Measurements from ENCODE around the gene PTPRA. TPM values are rescaled to one million over a fixed set of nuclear protein-coding genes. Genes with fewer than 3 reads are reported as not detected.

Gene PTPRA
- polyA plus RNA-seq, 3 donors = 13.0 to 41.9 (median 13.1) TPM

GRCh38 chr20:3013771-3014170 is 140.5 kb downstream of the PTPRA start:
- Mint-ChIP-seq H3K9me3 (peaks cover 0 to 3% (median 0%) of the 10 kb centered on the region in 7 donors), H3K27ac (no peak overlapping the region), H3K4me1 (no peaks in the 10 kb centered on the region), H3K4me3 (no peak overlapping the region), H3K27me3 (ENCODE audit: low read depth in 3 of 3) (no peaks in the 10 kb centered on the region), H3K36me3 (peaks cover 61 to 71% of the 10 kb centered on the region in 2 donors)
- no peak overlapping the region for H3K9ac ChIP-seq (ENCODE audit: insufficient read depth, low read length, poor library complexity, severe bottlenecking)
- H3K27ac ChIP-seq (ENCODE audit: low read depth in 1 of 2, low read length in 2 of 2) = no peak overlapping the region
- no peaks in the 10 kb centered on the region for H4K20me1 ChIP-seq (ENCODE audit: insufficient read depth, low read length)
- no peak for TF ChIP-seq CTCF (IDR thresholded peaks at IDR 0.05)
- H2AFZ ChIP-seq (ENCODE audit: insufficient read depth, low read depth, low read length, poor library complexity, severe bottlenecking) = no peak overlapping the region
- H3K9me3 ChIP-seq (replicated peaks in 1 of 2; ENCODE audit: control insufficient read depth in 1 of 2, insufficient read depth in 1 of 2, low read length in 2 of 2) = no peaks in the 10 kb centered on the region
- H3K79me2 ChIP-seq (ENCODE audit: insufficient read depth, low read length) = no peaks in the 10 kb centered on the region
- DNase-seq = no peak
- intact Hi-C loops (cut with micrococcal nuclease) = no loop called here
- no peak overlapping the region for H3K4me2 ChIP-seq (replicated peaks; ENCODE audit: extremely low read depth, low read length, poor library complexity, severe bottlenecking)
- peaks cover 41 to 84% of the 10 kb centered on the region in 2 donors for H3K36me3 ChIP-seq (replicated peaks in 1 of 2; ENCODE audit: control insufficient read depth in 1 of 2, insufficient read depth in 2 of 2, low read length in 2 of 2)
- H3K4me1 ChIP-seq (ENCODE audit: control insufficient read depth in 1 of 2, insufficient read depth in 2 of 2, low read length in 2 of 2) = no peaks in the 10 kb centered on the region
- H3K27me3 ChIP-seq (ENCODE audit: control insufficient read depth in 2 of 2, insufficient read depth in 2 of 2, low read length in 2 of 2) = no peaks in the 10 kb centered on the region
- no peak overlapping the region for H3K4me3 ChIP-seq (replicated peaks in 1 of 3; ENCODE audit: low read depth in 2 of 3, low read length in 3 of 3)
- no CpG with 5 or more reads among the region's 5 CpGs for WGBS (ENCODE audit: insufficient coverage)

GRCh38 chr20:3014179-3014578 is 140.9 kb downstream of the PTPRA start:
- H3K4me3 Mint-ChIP-seq = no peak overlapping the region
- H3K36me3 Mint-ChIP-seq = peaks cover 57 to 67% of the 10 kb centered on the region in 2 donors
- no peaks in the 10 kb centered on the region for H3K4me1 Mint-ChIP-seq
- Histone ChIP-seq H3K27me3 (ENCODE audit: control insufficient read depth in 2 of 2, insufficient read depth in 2 of 2, low read length in 2 of 2) (no peaks in the 10 kb centered on the region), H3K9me3 (replicated peaks in 1 of 2; ENCODE audit: control insufficient read depth in 1 of 2, insufficient read depth in 1 of 2, low read length in 2 of 2) (no peaks in the 10 kb centered on the region), H3K9ac (ENCODE audit: insufficient read depth, low read length, poor library complexity, severe bottlenecking) (no peak overlapping the region), H4K20me1 (ENCODE audit: insufficient read depth, low read length) (no peaks in the 10 kb centered on the region), H3K79me2 (ENCODE audit: insufficient read depth, low read length) (no peaks in the 10 kb centered on the region), H3K4me1 (ENCODE audit: control insufficient read depth in 1 of 2, insufficient read depth in 2 of 2, low read length in 2 of 2) (no peaks in the 10 kb centered on the region), H2AFZ (ENCODE audit: insufficient read depth, low read depth, low read length, poor library complexity, severe bottlenecking) (no peak overlapping the region), H3K36me3 (replicated peaks in 1 of 2; ENCODE audit: control insufficient read depth in 1 of 2, insufficient read depth in 2 of 2, low read length in 2 of 2) (peaks cover 41 to 80% of the 10 kb centered on the region in 2 donors), H3K4me3 (replicated peaks in 1 of 3; ENCODE audit: low read depth in 2 of 3, low read length in 3 of 3) (no peak overlapping the region), H3K27ac (ENCODE audit: low read depth in 1 of 2, low read length in 2 of 2) (no peak overlapping the region), H3K4me2 (replicated peaks; ENCODE audit: extremely low read depth, low read length, poor library complexity, severe bottlenecking) (no peak overlapping the region)
- DNase-seq = no peak
- 100% methylated on average over 5 of the region's 7 CpGs for WGBS (ENCODE audit: insufficient coverage)
- no peaks in the 10 kb centered on the region for H3K27me3 Mint-ChIP-seq (ENCODE audit: low read depth in 3 of 3)
- peaks cover 0 to 3% (median 0%) of the 10 kb centered on the region in 7 donors for H3K9me3 Mint-ChIP-seq
- intact Hi-C loops (cut with micrococcal nuclease) = no loop called here
- no peak overlapping the region for H3K27ac Mint-ChIP-seq
- no peak for TF ChIP-seq CTCF (IDR thresholded peaks at IDR 0.05)
